ENCODE results near the gene RPA3.
"Not testable (repeated sequence)": the region's sequence is repeated elsewhere in the genome, so short reads cannot be mapped to it uniquely, and the experiment has no call there.

RPA3 gene

GRCh38 chr7:7682861-7683260 is 35.5 kb downstream of the RPA3 start:
- TF ChIP-seq REST (IDR thresholded peaks at IDR 0.05; ENCODE audit: insufficient replicate concordance, low read depth) (no peak), CTCF (IDR thresholded peaks at IDR 0.05; ENCODE audit: insufficient read depth, low read length) (no peak), POLR2AphosphoS5 (IDR thresholded peaks at IDR 0.05; ENCODE audit: low read depth) (no peak), GABPA (IDR thresholded peaks at IDR 0.05; ENCODE audit: low read depth) (no peak), SPI1 (IDR thresholded peaks at IDR 0.05; ENCODE audit: borderline replicate concordance, low read depth) (no peak)

GRCh38 chr7:7681936-7682329 is 36.5 kb downstream of the RPA3 start:
- no peak overlapping the region for H3K27ac ChIP-seq (replicated peaks)
- TF ChIP-seq CTCF (IDR thresholded peaks at IDR 0.05; ENCODE audit: insufficient read depth, low read length): no peak
- no peak for TF ChIP-seq REST (IDR thresholded peaks at IDR 0.05; ENCODE audit: insufficient replicate concordance, low read depth)
- no peak for TF ChIP-seq GABPA (IDR thresholded peaks at IDR 0.05; ENCODE audit: low read depth)
- no peak for TF ChIP-seq SPI1 (IDR thresholded peaks at IDR 0.05; ENCODE audit: borderline replicate concordance, low read depth)
- TF ChIP-seq POLR2AphosphoS5 (IDR thresholded peaks at IDR 0.05; ENCODE audit: low read depth): no peak
- no peak overlapping the region for H3K4me3 ChIP-seq (replicated peaks; ENCODE audit: insufficient read depth, low read length)
- DNase-seq (ENCODE audit: low read depth in 1 of 2, low spot score in 1 of 2): no peak
- H3K27me3 ChIP-seq (ENCODE audit: insufficient read depth, poor library complexity, severe bottlenecking): no peaks in the 10 kb centered on the region

More at GRCh38 chr7:7682861-7683260, 35.5 kb downstream of the RPA3 start:
- Histone ChIP-seq H3K27me3 (ENCODE audit: insufficient read depth, poor library complexity, severe bottlenecking) (no peaks in the 10 kb centered on the region), H3K4me3 (replicated peaks; ENCODE audit: insufficient read depth, low read length) (no peak overlapping the region), H3K27ac (replicated peaks) (no peak overlapping the region)
- no peak for DNase-seq (ENCODE audit: low read depth in 1 of 2, low spot score in 1 of 2)

- Histone ChIP-seq H3K27me3 (ENCODE audit: insufficient read depth, poor library complexity, severe bottlenecking) (no peaks in the 10 kb centered on the region), H3K4me3 (replicated peaks; ENCODE audit: insufficient read depth, low read length) (no peak overlapping the region), H3K27ac (replicated peaks) (no peak overlapping the region)
- DNase-seq (ENCODE audit: low read depth in 1 of 2, low spot score in 1 of 2): peak in 1 of 2 experiments; percentile 50
- TF ChIP-seq CTCF (IDR thresholded peaks at IDR 0.05; ENCODE audit: insufficient read depth, low read length): peak; percentile 18
- no peak for TF ChIP-seq GABPA (IDR thresholded peaks at IDR 0.05; ENCODE audit: low read depth)
Measured at GRCh38 chr7:7681191-7681935, 37.0 kb downstream of the RPA3 start.

GRCh38 chr7:7679640-7680039 is 38.8 kb downstream of the RPA3 start:
- H3K27me3 ChIP-seq (ENCODE audit: insufficient read depth, poor library complexity, severe bottlenecking); DNase-seq (ENCODE audit: low read depth in 1 of 2, low spot score in 1 of 2); H3K4me3 ChIP-seq (replicated peaks; ENCODE audit: insufficient read depth, low read length); H3K27ac ChIP-seq (replicated peaks): not testable (repeated sequence)

Measured in HL-60 (cell line).